Kasumi-1 (cell line): ENCODE results near the gene MLYCD.

Experiments
- DNase-seq, 2 experiments: peaks; one replicate each; lab custom pipeline; 2025; lab: John Stamatoyannopoulos, UW

Gene MLYCD

DNA sequence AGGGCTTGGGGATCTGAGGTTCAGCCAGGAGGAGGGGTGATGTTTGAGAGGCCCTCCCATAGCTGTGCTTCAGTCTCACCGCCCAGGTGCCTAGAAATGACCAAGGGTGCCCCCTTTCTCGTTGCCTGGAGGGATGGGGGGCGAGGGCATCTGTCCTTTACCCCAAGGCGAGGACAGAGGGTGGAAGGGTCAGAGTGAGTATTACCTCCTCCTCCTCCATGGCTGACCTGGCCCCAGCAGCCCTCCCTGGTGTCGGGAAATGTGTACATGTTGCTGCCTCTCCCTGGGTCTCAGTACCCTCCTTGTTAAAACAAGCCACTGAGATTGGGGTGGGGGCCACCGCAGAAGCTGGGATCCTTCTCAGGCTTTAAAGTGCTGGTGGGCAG is 71.5 kb downstream of the MLYCD start:
- no peak for DNase-seq

DNA sequence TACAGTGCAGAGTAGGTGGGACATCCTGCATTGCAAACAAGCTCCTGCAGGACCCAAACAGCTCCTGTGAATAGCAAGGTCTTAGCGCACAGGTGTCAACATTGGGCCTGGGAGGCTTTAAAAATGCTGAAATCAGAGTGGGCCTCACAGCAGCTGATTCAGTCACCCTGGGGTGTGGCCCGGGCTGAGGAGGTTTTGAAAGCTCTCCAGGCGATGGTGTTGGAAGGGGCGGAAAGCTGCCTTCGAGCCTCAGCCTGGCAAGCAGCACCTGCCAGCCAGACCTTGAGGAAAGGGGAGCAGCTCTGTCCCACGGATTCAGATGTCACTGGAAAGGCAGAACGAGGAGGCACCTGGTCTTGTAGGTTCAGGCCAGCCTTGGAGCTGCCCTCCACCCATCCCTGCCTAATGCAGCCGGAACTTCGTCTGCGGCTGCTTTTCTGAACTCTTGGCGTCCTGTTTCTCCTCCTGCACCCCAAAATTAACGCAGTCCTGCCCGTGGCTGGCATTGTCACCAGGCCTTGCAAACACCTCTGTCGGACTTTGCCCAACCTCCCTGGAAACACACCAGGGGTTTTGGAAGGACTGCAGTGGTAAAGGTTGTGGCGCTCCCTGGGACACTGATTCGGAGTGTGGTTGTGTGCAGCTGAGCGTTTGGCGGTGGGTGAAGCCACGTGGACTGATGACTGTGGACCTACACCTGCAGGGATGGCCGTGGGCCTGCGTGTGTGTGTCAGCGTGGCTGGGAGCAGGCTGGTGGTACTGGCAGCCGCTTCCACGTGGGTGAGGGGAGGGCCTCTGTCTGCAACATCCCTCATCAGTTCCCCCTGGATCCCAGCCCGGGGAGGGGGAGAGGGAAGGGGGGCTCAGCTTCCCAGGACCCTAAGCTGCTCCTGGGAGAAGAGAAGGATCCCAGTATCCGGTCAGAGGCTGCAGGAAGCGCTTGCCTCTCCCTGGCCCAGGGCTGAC is 72.5 kb downstream of the MLYCD start:
- no peak for DNase-seq

DNA sequence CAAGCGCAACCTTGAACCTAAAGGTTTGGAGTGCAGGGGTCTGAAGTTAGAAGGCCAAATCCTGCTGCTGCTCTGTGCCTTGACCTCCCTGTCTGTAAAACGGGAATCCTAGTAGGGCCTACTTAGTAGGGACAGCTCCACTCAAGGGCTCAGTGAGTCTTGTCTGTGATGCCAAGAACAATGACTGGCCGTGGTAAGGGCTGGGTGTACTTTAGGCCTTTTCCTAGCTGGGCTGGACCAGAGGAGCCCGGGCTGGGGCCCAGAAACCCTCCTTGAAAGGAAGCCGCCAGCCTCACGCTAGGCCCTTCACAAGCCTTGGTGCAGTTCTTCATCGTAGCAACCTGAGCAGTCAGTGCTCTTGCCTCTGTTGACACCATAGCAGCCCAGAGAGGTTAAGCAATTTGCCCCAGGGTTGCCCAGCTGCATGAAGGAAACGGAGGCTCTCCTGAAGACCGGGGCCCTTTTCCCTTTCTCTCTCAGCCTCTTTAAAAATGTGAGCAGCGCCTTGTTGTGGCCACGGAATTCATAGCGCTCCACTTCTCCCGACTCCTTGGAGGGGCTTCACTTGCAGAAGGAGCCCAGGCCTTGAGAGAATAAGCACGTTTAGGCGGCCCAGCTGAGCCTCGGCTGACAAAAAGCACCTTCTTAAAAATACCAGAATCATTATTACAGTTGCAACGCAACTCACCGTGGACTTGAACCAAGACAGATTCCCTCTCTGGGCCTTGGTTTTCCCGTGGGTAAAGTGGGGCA is 73.5 kb downstream of the MLYCD start:
- DNase-seq, result no peak

DNA sequence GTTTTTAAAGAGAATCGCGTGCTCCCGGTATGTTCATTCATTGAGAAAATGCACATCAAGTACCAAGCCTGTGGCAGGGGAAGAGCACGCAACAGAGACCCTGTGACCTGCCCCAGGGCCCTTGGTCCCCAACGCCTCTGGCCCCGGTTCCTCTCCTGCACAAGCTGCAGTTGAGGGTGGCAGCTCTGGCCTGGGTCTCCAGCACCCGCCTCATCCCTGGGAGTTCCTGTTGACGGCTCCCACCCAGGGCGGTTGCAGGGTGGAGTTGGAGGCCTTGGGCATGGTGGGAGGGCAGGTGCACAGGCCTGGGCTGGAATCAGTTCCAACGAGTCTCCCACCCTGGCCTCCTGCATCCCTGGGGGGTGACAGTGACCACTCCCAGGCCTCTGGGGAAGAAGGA is 74.2 kb downstream of the MLYCD start:
- no peak for DNase-seq

DNA sequence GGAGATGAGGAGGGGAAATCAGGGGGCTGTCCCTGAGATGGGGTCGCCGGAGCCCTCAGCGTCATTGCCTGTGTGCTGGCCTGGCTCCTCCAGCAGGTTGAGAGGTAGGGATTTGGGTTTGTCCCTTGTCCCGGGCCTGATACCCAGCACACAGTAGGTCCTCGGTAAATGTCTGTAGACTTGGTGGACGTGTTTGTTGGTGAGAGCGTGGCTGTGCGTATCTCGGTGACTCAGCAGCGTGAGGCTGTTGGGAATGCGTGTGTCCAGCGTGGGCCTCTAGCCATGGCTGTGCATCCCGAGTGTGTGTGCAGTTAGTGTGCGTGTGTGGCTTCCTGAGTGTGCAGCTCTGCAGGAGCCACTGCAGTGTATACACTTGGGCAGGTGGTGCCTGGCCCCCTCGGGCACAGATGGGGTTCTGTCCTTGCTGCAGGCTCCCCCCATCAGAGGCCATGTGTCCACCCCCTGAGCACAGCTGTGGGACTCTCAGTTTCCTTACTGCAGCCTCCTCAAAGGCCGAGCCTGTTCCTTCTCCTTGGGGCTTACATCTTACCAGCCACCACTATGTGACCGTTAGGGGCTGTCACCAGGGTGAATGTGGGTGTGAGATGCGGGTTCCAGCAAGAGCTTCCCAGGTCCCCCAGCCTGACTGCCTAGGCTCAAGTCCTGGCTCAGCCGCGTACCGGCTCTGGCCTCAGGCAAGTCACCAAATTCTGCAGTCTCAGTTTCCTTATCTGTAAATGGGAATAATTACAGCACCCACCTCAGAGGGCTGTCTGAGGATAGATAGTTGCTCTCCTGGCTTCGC is 74.9 kb downstream of the MLYCD start:
- DNase-seq, result no peak

DNA sequence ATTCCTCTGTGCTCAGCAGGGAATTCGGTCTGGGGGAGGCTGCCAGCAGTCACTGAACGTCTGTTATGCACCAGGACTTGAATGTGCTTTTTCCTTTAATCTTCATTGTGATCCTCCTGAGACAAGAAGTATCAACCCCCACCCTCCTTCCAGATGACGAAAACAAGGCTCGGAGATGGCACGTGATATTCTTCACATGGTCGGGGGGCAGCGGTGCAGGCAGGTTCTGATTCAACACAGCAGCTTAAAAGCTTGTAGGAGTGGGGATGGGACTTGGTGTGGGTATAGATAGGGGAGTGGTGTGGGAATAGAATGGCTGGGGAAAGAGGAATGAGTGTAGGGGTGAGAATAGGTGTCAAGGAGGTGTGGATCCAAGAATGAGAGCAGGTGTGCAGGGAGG is 75.6 kb downstream of the MLYCD start:
- no peak for DNase-seq

DNA sequence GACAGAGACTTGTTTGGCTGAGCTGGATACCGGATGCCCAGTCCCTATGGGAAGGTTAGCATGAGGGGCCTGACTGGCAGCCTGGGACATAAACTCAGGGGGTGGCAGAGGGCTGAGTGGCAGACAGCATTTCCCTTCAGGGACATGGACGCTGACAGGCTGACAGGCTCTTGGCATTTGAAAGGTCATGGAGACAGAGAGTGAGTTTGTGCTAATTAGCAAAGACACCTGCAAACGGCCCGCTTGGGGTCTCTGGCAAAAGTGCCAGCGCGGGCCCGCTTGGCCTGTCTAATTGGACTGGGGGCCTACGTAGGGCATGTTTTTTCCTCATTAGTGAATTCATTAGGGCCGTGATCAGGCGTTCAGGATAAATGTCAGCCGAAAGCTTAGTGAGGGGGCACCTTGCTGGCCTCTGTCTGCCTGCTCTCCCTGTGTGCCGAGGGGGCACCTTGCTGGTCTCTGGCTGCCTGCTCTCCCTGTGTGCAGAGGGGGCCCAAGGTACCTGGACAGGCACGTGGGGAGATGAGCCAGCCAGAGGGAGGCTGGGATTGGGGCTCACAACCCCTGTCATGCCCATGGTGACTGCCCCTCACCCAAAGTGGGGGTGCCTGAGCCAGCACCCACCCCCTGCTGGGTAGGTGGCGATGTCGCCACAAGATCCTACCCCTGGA is 76.8 kb downstream of the MLYCD start:
- DNase-seq, result no peak
